Tongue (tissue), 2 donors: Measurements from ENCODE around the gene FRY. TPM values are rescaled to one million over a fixed set of nuclear protein-coding genes. Genes with fewer than 3 reads are reported as not detected.

Experiments
- DNase-seq: peaks from one replicate; pipeline ENCODE4 v3.0.0-alpha.2; 2015
- total RNA-seq: library from RNA; depleted of rRNA; stranded (reverse); fragments of >200 nt; gene quantifications from one replicate; pipeline ENCODE4 v1.2.3, GENCODE V29; 2014

FRY gene
- total RNA-seq, 1 donor from 2014 or later, result 152 TPM

DNA sequence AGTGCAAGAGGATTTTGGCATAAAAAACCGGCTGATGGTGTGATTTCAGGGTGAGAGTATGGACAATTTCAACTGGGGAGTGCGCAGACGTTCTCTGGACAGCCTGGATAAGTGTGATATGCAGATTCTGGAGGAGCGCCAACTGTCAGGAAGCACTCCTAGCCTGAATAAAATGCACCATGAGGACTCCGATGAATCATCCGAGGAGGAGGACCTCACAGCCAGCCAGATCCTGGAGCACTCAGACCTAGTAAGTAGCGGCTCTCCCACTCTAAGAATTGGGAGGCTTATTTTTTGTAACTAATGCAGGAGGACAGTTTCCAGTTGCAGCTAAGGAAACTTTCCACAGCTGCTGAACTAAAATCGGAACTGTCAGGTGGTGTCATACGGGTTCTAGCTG is 230.0 kb downstream of the FRY start:
- peak; percentile 85 for DNase-seq

GRCh38 chr13:32262165-32262564 is 230.6 kb downstream of the FRY start:
- DNase-seq, result no peak

- DNase-seq, result no peak
Observed at GRCh38 chr13:32262619-32263018, 231.0 kb downstream of the FRY start.

DNA sequence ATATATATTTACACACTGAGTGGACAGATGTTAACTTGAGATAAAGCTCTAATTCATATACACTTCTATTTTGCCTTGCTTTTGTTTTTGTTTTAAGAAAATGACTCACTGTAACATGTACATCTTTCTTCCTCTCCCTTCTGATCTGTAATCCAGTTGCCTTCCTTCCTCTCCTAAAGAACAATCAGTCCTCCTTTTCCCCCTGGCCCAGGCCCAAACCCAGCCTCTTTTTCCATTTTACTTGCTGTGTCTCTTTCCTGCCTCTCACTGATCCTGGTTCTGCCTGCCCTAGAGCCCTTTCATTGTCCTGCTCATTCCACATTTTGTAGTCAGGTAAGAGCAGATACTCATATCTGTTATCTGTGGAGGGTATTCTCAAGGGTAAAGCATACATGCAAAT is 232.8 kb downstream of the FRY start:
- peak; percentile 32 for DNase-seq

DNA sequence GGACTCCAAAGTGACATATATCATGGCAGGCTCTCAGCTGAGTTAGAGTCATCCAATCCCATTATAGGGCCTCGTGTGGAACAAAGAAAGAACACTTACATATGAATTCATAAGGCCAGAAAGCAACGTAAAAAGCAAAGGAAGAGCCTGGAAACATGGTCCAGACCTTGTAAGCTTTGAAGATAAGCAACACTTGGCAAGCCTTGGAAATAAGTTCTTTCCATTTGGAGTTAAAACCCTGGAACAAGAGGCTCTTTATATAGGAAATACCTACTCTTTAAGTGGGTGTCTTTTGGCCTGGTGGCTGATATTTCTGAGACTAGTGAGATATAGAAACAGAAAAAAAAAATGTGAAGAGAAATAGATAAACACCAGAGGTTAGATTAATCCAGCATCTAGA is 234.2 kb downstream of the FRY start:
- DNase-seq, result no peak

- DNase-seq, result no peak
Observed at GRCh38 chr13:32266130-32266529, 234.6 kb downstream of the FRY start.

DNA sequence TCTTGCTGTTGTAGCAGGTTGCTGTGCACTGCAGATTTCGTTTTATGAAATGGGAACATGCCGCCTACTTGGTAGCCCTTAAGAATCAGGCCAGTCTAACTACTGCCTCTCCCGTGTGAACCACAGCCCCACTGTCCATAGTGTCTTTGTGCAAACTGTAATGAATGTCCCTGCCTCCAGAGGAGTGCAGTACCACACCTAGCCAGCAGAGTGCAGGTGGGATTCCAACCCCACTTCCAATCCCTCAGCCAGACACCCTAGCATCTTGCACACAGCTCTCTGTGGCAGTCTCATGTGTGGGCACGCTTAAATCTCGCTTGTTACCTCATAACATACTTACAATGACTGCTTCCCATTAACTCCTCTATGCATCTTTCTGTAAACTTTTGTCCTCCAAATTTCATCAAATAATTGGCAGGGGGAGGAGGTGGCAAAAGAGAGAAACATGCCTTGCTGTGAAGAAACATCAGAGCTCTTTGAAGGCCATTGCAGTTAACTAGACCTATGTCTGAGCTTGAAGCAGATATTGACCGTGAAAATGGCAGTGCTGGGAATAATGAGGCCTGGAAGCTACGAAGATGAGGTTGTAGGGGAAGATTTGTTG is 236.4 kb downstream of the FRY start:
- no peak for DNase-seq

GRCh38 chr13:32272021-32272683 is 240.6 kb downstream of the FRY start:
- DNase-seq, result peak; percentile 20

- DNase-seq, result no peak
Observed at GRCh38 chr13:32277839-32278238, 246.3 kb downstream of the FRY start.

GRCh38 chr13:32278426-32278825 is 246.9 kb downstream of the FRY start:
- DNase-seq, result no peak

GRCh38 chr13:32281096-32281495 is 249.5 kb downstream of the FRY start:
- no peak for DNase-seq

DNA sequence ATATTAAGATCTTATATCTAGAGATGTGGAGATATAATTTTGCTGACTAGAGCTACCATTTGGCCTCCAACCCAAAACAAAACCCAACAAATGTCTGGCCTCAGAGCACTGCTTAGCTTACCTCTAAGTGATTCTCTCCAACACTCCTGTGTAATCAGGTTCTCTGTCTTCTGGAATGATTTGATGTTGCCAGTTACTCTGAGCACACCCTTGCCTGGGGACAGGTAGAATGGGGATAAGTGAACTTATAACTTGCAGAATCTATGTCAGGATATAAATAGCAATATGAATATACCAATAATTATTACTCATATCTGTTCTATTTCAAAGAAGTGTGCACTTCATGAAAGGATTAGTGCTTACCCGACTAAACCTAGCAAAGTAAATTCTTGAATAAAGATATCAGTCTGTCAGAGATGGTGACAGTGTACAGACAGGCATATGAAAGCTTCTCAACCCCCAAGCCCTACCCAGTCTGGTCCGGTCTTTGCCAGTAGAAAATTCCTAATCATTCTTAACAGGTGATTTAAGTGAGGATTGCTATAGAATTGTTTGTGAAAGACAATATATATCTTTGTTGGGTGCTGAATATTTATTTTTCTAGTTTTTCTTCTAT is 250.6 kb downstream of the FRY start:
- DNase-seq, result no peak

DNA sequence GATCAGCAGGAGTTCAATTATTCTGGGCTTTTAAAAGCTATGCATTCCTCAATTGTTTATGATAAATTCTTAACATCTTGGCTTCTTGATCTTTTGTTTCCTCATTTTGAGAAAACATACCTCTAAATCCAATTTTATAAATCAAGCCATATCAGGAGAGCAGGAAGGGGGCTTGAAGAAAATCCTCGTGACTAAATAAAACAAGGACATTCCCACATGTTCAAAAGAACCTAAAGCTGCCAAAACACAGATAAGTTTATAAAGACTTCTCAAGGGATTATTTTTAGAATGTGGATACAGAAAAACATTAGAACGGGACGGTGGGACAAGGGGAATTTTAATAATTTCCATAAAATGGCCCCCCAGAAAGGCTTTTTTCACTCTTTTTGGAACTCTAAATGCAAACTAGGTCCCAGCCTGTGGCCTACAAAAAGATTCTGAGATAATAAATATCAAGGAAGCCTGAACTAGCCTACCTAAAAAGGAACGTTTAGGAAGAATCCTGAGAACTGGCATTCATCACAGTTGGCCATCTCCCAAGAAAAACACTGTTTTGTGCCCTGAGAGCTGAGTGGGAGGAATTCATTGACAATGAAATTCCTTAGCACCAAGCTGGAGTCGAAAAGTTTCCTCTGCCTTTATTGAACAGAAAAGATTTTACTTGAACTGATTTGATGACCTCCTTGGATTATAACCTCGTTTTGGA is 253.5 kb downstream of the FRY start:
- peak; percentile 52 for DNase-seq

DNA sequence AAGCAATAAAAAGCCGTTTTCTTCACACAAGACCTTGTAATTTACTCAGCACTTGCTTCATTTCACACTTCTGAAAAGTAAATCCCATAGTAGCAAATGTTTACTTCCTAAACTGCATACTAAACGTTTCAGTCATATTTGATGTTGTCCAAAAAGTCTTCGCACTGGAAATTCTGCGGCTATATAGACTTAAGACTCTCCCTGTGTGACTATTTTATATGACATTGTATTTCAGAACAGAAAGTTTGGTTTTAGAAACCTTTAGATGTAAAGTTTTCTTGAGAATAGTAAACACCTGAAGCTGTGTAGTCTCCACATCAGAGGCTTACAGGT is 254.0 kb downstream of the FRY start:
- DNase-seq, result no peak

DNA sequence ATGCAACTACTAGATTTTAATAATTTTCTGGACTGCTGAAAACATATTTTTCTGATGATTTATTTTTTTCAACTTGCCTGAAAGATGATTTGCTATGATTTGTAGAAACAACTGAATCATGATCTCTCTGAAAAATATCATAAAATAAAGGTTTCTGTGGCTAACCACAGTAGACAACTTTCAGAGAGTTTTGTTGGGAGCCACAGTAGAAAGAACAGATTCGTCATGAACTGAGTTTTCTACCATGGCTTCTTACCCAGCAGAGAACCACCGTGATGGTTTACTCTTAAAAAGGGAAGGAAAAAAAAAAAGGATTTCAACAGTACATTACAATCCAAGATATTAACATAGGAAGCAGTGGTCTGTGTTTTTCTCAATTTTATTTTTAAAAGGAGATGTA is 265.6 kb downstream of the FRY start:
- DNase-seq, result no peak

DNA sequence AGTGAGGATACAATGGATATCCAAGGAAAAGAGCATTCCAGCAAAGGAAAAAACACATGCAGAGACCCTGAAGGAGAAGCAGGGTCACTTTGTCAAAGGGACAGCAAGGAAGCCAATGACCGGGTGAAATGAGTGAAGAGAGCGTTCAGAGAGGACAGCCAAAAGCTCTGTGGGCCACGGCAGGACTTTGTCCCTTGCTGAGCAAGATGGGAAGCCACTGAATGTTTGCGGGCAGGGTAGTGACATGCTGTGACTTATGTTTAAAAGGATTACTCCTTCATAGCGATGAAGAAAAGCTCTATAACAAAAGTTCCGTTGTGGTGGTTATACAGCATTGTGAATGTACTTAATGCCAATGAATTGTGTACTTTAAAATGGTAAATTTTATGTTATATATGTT is 267.1 kb downstream of the FRY start:
- DNase-seq, result no peak

DNA sequence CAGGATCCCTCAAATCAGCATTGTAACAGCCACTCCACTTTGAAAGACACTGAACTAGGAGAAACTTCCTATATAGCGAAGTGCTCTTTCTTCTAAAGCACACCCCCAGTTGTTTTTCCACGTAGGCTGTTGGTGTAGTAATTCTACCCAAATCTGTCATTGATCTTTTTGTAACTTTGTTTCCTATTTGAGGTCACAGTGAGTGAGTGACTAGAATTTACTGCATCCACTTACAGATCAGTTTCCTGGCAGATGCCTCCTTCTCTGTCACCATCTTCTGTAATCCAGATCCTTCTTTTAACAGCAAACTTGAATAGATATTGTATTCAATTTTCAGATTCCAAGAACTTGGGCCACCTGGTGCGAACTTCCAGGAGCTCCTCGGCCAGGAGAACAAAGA is 268.3 kb downstream of the FRY start:
- no peak for DNase-seq

DNA sequence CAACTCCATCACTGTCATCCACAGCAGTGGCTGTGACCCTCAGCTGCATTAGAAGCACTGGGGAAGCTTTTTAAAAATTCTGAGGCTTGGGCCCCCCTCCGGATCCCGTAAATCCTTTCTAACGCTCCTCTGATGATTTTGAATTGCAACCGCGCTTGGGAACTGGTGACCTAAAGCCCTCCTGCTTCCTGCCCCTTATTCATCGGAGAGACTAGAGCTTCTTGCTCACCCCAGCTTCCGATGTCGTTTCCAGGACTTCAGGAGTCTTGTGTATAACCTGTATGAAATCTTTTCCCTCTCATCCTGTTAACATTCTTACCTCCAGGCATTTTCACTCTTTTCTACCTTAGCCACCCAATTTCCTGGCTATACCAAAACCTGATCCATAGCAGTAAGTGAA is 268.8 kb downstream of the FRY start:
- no peak for DNase-seq

GRCh38 chr13:32300920-32301319 is 269.3 kb downstream of the FRY start:
- no peak for DNase-seq

GRCh38 chr13:32302461-32302860 is 270.9 kb downstream of the FRY start:
- DNase-seq, result no peak

DNA sequence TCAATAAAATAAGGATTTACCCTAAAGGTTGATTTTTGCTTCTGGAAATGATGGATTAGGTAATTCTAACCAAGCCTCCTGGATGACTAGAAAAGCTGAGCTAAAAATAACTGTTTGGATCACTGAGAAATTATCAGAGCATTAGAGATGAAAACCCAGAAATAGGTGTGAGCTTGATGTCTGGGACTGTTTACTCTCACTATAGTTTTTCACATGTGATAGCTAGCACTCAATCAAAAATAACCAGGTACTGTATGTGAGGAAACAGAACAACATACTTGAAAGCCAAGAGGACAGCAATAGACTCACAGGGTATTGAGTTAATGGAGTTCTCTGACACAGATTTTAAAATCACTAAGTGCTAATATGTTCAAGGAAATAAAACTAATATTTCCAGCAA is 274.1 kb downstream of the FRY start:
- DNase-seq, result no peak

DNA sequence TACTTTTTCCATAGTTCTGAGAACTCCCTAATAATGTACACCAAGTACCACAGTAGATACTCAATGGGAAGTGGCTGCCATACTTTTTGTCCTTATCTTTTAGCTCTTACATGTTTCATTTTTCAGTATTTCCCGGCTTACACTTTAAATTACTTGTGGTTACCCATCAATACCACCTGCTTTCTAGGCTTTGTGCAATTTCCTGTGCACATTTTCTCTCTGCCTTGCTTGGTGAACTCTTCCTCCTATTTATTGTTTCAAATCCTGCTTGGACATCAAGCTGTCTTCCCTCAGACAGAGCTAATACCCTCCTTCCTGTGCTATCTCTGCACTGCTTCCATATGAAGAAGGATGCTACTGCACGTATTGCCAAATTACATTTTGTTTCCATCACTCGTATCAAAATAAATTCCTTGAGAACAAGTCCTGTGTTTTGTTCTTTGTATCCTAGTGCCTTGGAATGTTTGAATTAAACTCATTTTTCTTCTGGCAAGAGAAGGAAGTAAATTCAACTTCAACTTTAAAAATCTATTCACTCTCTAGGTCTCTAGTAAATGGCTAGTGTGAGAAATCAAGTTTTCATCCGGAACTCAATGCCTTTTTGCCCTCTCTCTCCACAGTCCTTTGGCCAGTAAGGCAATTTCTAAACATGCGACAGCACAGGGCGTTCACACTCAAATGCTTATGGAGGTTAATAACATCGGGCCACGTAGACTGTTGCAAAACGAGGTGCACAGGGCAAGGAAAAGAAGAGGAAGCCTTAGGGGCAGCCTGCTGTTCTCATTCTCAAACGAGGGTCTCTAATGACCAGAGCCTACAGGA is 277.9 kb downstream of the FRY start:
- peak; percentile 16 for DNase-seq
